Heart left ventricle (tissue), 16 donors: ENCODE measurements around the gene KANSL3. TPM values are rescaled to one million over a fixed set of nuclear protein-coding genes. Genes with fewer than 3 reads are reported as not detected.

Source experiments
- ATAC-seq, 4 donors: fragments of 200-7000 bp; cut with Tn5 transposase; one replicate each; pipeline ENCODE4 v1.9.1; 2020 to 2022; ENCODE audit warnings: moderate library complexity in 4 of 4, mild to moderate bottlenecking in 3 of 4, moderate number of reproducible peaks in 1 of 4
- DNase-seq, 5 donors: peaks; one replicate each; pipeline ENCODE4 v3.0.0-alpha.2; 2020
- H3K27ac ChIP-seq, 12 donors: fragments of 200-600 bp; sonication (generic) in 4 of 12; one replicate each; pipeline versions ENCODE4 v1.5.0 to v1.8.0; 2016 to 2022; ENCODE audit warnings: mild to moderate bottlenecking in 2 of 12
- H3K27me3 ChIP-seq, 9 donors: fragments of 200-600 bp; sonication (generic) in 2 of 9; one replicate each; pipeline versions ENCODE4 v1.5.1 to v1.8.0; 2016 to 2022; ENCODE audit warnings: mild to moderate bottlenecking in 3 of 9
- H3K36me3 ChIP-seq, 9 donors: fragments of 200-600 bp; sonication (generic) in 2 of 9; one replicate each; pipeline versions ENCODE4 v1.5.0 to v1.8.0; 2018 to 2022; ENCODE audit warnings: mild to moderate bottlenecking in 2 of 9
- H3K4me1 ChIP-seq, 12 donors: fragments of 200-600 bp; sonication (generic) in 4 of 12; one replicate each; pipeline versions ENCODE4 v1.5.0 to v1.8.0; 2016 to 2022; ENCODE audit warnings: mild to moderate bottlenecking in 3 of 12
- H3K4me3 ChIP-seq, 12 donors: fragments of 200-600 bp; sonication (generic) in 4 of 12; one replicate each; pipeline versions ENCODE4 v1.5.0 to v1.8.0; 2017 to 2022; ENCODE audit warnings: mild to moderate bottlenecking in 9 of 12, moderate library complexity in 4 of 12
- H3K9me3 ChIP-seq, 12 donors: fragments of 200-600 bp; sonication (generic) in 4 of 12; one replicate each; pipeline versions ENCODE4 v1.5.0 to v1.8.0; 2016 to 2022; ENCODE audit warnings: mild to moderate bottlenecking in 1 of 12
- POLR2A ChIP-seq, 2 donors: fragments of 450-650 bp; IDR thresholded peaks; one replicate each; pipeline ENCODE4 v1.6.1; 2017; ENCODE audit warnings: antibody characterized with exemption in 2 of 2, mild to moderate bottlenecking in 2 of 2, moderate library complexity in 2 of 2
- WGBS, 4 donors: extraction: QIAGEN DNeasy Blood & Tissue Kit in 2 of 4; methylation state at CpG; one replicate each; pipeline versions ENCODE4 v1.1.5 to v1.1.7; 2013 to 2018; 5-methylcytosine and 5-hydroxymethylcytosine counted together
- intact Hi-C, 10 donors: fragments of 100-400 bp; cut with DNase I; formaldehyde crosslinking; loops; one replicate each; pipeline versions ENCODE4 v1.11.1 to v1.14.2; 2022
- polyA plus RNA-seq, 2 donors: library from polyadenylated mRNA; stranded (reverse); fragments of 200-250 nt; gene quantifications; one replicate each; pipeline ENCODE4 v1.2.3, GENCODE V29; 2013
- total RNA-seq, 9 donors: library from RNA; depleted of rRNA in 2 of 9; stranded (reverse); fragments of >200 nt in 2 of 9; fragmentation: NEBNext Ultra II Directional in 3 of 9; extraction: Animal tissue kit (Norgen Biotek cat#: 25700) in 3 of 9; gene quantifications; one replicate each; pipeline versions ENCODE4 v1.1.0 to v1.2.4, GENCODE V29; 2016 to 2023
- TF ChIP-seq, protein P1 (sequence below), 12 donors: fragments of 200-600 bp; sonication (generic) in 4 of 12; IDR thresholded peaks; one replicate each; pipeline versions ENCODE4 v1.5.0 to v1.8.0; 2018 to 2022; ENCODE audit warnings: antibody characterized with exemption in 12 of 12, mild to moderate bottlenecking in 5 of 12
- donor health status: ischemic (EF 13 %, LVEDD 7.1; RV severe dilation, severe dysfunction).
- donor health status: healthy with polysubstance abuse.
- donor health status: DM: no; HTN: yes; CAD: no.
- donor health status: DM: no; HTN: no; CAD: no.
- donor health status: ischemic (EF 25% LVEDD 6.9; RV normal size, moderate dysfunction).
- donor health status: ischemic (EF 25% LVEDD 5.7; RV mildly dilated, moderate dysfunction).
- donor health status: healthy.
- donor health status: DM: yes; HTN: yes; CAD: no.
- donor health status: ischemic (EF 35%, LVEDD 5.7; RV mildly dilated, moderate dysfunction).
- donor health status: nonischemic (EF 11% LVEDD 7.7; RV severe dilation, severe dysfunction).
- donor health status: DM: yes; HTN: yes; CAD: no.
- donor health status: PGD.
- donor health status: ischemic (EF 29% LVEDD 5.4; RV normal size, mild dysfunction).
- donor health status: nonischemic (EF 23%, LVEDD 6.1; RV moderate dilation, normal function).

Gene KANSL3
- total and polyA plus RNA-seq, 11 donors: 13.8 to 38.0 (median 30.3) TPM

DNA sequence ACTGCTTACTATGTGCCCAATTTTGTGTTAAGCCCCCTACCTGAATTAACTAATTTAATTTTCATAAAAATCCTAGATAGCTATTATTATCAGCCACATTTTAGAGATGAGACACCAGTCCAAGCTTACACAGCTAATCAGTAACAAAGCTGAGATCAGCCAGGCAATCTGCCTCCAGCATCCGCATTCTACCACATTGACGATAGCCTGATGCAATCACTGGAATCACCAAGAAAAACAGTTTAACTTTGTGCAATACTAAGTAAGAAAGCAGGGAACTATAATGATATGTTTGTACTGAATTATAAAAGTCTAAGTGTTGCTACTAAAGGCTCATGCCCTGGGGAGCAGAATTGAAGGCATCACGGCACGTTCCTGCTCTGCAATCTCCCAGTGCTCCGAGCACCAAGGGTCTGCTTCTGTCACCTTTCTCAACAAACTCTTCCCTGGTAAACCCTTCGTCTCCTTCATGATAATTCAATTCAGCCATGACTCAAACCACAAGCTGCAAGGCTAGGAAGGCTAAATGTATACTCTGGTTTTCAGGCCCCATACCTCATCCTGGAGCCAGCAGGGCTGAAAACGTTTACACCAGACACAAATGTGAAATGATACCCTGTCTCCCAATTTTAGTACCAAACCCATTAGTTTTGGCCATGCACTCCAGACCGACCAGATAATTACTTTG, 19.4 kb downstream of the KANSL3 start:
- no peak overlapping the region for H3K4me3 ChIP-seq
- H3K36me3 ChIP-seq: peaks cover 0 to 84% (median 65%) of the 10 kb centered on the region in 9 donors
- no peak for DNase-seq
- 80 to 92% (median 87%) methylated on average over 8 of the region's 8 CpGs for WGBS, 4 donors
- H3K27ac ChIP-seq: peak overlapping the region in 1 of 12 donors; percentile 83
- H3K27me3 ChIP-seq: no peaks in the 10 kb centered on the region
- peaks cover 0 to 47% (median 12%) of the 10 kb centered on the region in 12 donors for H3K4me1 ChIP-seq
- intact Hi-C loops: no loop called here
- no peaks in the 10 kb centered on the region for H3K9me3 ChIP-seq
- no peak for ATAC-seq
- no peak for TF ChIP-seq POLR2A (IDR thresholded peaks at IDR 0.05)
- TF ChIP-seq, protein P1, sequence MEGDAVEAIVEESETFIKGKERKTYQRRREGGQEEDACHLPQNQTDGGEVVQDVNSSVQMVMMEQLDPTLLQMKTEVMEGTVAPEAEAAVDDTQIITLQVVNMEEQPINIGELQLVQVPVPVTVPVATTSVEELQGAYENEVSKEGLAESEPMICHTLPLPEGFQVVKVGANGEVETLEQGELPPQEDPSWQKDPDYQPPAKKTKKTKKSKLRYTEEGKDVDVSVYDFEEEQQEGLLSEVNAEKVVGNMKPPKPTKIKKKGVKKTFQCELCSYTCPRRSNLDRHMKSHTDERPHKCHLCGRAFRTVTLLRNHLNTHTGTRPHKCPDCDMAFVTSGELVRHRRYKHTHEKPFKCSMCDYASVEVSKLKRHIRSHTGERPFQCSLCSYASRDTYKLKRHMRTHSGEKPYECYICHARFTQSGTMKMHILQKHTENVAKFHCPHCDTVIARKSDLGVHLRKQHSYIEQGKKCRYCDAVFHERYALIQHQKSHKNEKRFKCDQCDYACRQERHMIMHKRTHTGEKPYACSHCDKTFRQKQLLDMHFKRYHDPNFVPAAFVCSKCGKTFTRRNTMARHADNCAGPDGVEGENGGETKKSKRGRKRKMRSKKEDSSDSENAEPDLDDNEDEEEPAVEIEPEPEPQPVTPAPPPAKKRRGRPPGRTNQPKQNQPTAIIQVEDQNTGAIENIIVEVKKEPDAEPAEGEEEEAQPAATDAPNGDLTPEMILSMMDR (IDR thresholded peaks at IDR 0.05): no peak

DNA sequence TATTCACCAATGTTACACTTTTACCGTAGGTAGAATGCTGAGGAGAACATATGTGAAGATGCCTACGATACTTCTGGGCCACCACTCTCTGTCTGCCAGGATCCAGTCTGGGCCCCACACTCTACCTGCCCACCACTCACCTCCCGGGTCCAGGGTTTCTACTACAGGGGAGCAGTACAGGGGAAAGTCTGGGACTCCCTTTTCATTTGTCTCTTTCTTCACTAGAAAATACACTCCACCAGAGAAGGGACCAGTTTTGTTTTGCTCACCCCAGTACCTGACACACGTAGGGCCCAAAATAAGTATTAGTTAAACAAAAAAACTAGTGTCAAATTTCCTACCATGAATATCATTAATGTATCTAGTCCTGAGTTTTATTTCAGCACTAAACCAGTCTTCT, 21.1 kb downstream of the KANSL3 start:
- H3K4me1 ChIP-seq: peaks cover 0 to 33% (median 12%) of the 10 kb centered on the region in 12 donors
- ATAC-seq (peak in 2 of 4 donors; percentile 13 to 42), DNase-seq (no peak)
- intact Hi-C loops: no loop called here
- H3K4me3 ChIP-seq: peak overlapping the region in 1 of 12 donors; percentile 30
- no peaks in the 10 kb centered on the region for H3K27me3 ChIP-seq
- 94 to 100% (median 96%) methylated on average over 4 of the region's 4 CpGs for WGBS, 4 donors
- H3K27ac ChIP-seq: peak overlapping the region in 2 of 12 donors; percentile 11 to 83
- TF ChIP-seq POLR2A (IDR thresholded peaks at IDR 0.05): no peak
- TF ChIP-seq, protein P1 (IDR thresholded peaks at IDR 0.05): no peak
- no peaks in the 10 kb centered on the region for H3K9me3 ChIP-seq
- H3K36me3 ChIP-seq: peaks cover 0 to 93% (median 71%) of the 10 kb centered on the region in 9 donors

DNA sequence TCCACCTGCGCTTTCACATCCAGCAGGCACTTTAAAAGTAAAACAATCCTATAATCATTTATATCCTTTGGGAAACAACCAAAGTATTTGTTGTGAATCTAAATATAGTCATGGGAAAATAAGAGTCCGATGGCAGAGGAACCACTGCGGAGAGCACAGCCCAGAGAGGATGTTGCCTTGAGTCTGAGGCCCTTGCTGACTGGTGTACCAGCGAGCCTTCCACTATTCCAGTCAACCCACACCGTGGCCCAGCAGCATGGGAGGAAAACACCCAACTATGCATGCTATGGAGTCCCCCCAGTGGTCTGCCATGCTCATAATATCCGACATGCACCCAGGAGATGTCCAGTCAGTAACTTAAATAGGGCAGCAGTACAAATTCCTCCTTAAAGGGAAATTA, 21.6 kb downstream of the KANSL3 start:
- TF ChIP-seq POLR2A (IDR thresholded peaks at IDR 0.05): no peak
- TF ChIP-seq, protein P1 (IDR thresholded peaks at IDR 0.05): no peak
- Histone ChIP-seq H3K27me3 (no peaks in the 10 kb centered on the region), H3K27ac (peak overlapping the region in 2 of 12 donors; percentile 11 to 83), H3K4me1 (peaks cover 0 to 33% (median 12%) of the 10 kb centered on the region in 12 donors), H3K36me3 (peaks cover 0 to 97% (median 75%) of the 10 kb centered on the region in 9 donors), H3K9me3 (no peaks in the 10 kb centered on the region), H3K4me3 (no peak overlapping the region)
- ATAC-seq: peak in 1 of 4 donors; percentile 35
- WGBS, 4 donors: 73 to 77% (median 75%) methylated on average over 6 of the region's 6 CpGs
- DNase-seq: no peak
- intact Hi-C loops: no loop called here

DNA sequence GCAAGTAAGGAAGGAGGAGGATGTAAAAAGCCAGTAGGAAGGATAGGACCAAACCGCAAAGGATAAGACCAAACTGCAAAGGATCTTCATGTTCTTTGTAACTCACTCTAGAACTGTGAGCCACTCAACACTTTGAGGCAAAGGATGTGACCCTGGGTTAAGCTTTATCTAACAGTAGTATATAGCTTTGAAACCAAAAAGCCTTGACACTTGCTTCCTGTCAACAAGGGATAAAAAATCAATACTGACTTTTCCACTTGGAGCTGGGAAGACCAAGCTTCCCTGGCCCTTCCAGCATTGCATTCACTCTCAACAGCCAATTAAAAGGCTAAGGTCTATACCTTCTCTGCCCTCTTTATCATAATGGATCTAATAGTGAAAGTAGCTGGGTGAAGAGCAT, 22.0 kb downstream of the KANSL3 start:
- TF ChIP-seq, protein P1 (IDR thresholded peaks at IDR 0.05): no peak
- no peak for TF ChIP-seq POLR2A (IDR thresholded peaks at IDR 0.05)
- H3K4me1 ChIP-seq: peaks cover 0 to 33% (median 12%) of the 10 kb centered on the region in 12 donors
- H3K36me3 ChIP-seq: peaks cover 4 to 98% (median 79%) of the 10 kb centered on the region in 9 donors
- no peaks in the 10 kb centered on the region for H3K9me3 ChIP-seq
- DNase-seq: no peak
- ATAC-seq: no peak
- no peaks in the 10 kb centered on the region for H3K27me3 ChIP-seq
- intact Hi-C loops: no loop called here
- H3K4me3 ChIP-seq: no peak overlapping the region
- peak overlapping the region in 1 of 12 donors; percentile 83 for H3K27ac ChIP-seq
- WGBS, 4 donors: 60 to 88% (median 80%) methylated on average over 1 of the region's 1 CpG
